Nephron progenitor cell (in vitro differentiated cells): ENCODE results near the gene RALY.

Experiments
- DNase-seq: peaks from one replicate; pipeline ENCODE4 v3.0.0; 2021
- H3K27ac Mint-ChIP-seq: 2 replicates; pipeline ENCODE4 v1.8.0; 2021; ENCODE audit warnings: mild to moderate bottlenecking, moderate library complexity, mixed read lengths
- H3K27me3 Mint-ChIP-seq: 2 replicates; pipeline ENCODE4 v1.8.0; 2021; ENCODE audit warnings: mild to moderate bottlenecking, low read depth, mixed read lengths; ENCODE audit not compliant: poor library complexity
- H3K36me3 Mint-ChIP-seq: 2 replicates; pipeline ENCODE4 v1.8.0; 2021; ENCODE audit warnings: low read depth, mixed read lengths
- H3K4me1 Mint-ChIP-seq: 2 replicates; pipeline ENCODE4 v1.8.0; 2021; ENCODE audit warnings: mixed read lengths
- H3K4me3 Mint-ChIP-seq: 2 replicates; pipeline ENCODE4 v1.8.0; 2021; ENCODE audit warnings: mild to moderate bottlenecking, moderate library complexity, mixed read lengths
- H3K9me3 Mint-ChIP-seq: 2 replicates; pipeline ENCODE4 v1.8.0; 2021; ENCODE audit warnings: mild to moderate bottlenecking, moderate library complexity, mixed read lengths
- TF ChIP-seq, protein P1 (sequence below): fragments of 200-600 bp; sonication (generic); IDR thresholded peaks from 2 replicates; pipeline ENCODE4 v1.5.0; 2021; ENCODE audit warnings: antibody characterized with exemption

The RALY gene

GRCh38 chr20:34115232-34115631, 121.5 kb downstream of the RALY start:
- Mint-ChIP-seq H3K36me3 (peaks cover 3% of the 10 kb centered on the region), H3K4me3 (no peak overlapping the region), H3K27me3 (peaks cover 23% of the 10 kb centered on the region), H3K27ac (no peak overlapping the region), H3K4me1 (peaks cover 16% of the 10 kb centered on the region), H3K9me3 (no peaks in the 10 kb centered on the region)
- TF ChIP-seq, protein P1, sequence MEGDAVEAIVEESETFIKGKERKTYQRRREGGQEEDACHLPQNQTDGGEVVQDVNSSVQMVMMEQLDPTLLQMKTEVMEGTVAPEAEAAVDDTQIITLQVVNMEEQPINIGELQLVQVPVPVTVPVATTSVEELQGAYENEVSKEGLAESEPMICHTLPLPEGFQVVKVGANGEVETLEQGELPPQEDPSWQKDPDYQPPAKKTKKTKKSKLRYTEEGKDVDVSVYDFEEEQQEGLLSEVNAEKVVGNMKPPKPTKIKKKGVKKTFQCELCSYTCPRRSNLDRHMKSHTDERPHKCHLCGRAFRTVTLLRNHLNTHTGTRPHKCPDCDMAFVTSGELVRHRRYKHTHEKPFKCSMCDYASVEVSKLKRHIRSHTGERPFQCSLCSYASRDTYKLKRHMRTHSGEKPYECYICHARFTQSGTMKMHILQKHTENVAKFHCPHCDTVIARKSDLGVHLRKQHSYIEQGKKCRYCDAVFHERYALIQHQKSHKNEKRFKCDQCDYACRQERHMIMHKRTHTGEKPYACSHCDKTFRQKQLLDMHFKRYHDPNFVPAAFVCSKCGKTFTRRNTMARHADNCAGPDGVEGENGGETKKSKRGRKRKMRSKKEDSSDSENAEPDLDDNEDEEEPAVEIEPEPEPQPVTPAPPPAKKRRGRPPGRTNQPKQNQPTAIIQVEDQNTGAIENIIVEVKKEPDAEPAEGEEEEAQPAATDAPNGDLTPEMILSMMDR: no peak
- DNase-seq: no peak

- H3K36me3 Mint-ChIP-seq: no peaks in the 10 kb centered on the region
- no peak overlapping the region for H3K4me3 Mint-ChIP-seq
- H3K9me3 Mint-ChIP-seq: no peaks in the 10 kb centered on the region
- H3K4me1 Mint-ChIP-seq: no peaks in the 10 kb centered on the region
- TF ChIP-seq, protein P1: no peak
- H3K27me3 Mint-ChIP-seq: peaks cover 15% of the 10 kb centered on the region
- no peak for DNase-seq
- no peak overlapping the region for H3K27ac Mint-ChIP-seq
Observed at GRCh38 chr20:34120213-34120612, 126.5 kb downstream of the RALY start.

DNA sequence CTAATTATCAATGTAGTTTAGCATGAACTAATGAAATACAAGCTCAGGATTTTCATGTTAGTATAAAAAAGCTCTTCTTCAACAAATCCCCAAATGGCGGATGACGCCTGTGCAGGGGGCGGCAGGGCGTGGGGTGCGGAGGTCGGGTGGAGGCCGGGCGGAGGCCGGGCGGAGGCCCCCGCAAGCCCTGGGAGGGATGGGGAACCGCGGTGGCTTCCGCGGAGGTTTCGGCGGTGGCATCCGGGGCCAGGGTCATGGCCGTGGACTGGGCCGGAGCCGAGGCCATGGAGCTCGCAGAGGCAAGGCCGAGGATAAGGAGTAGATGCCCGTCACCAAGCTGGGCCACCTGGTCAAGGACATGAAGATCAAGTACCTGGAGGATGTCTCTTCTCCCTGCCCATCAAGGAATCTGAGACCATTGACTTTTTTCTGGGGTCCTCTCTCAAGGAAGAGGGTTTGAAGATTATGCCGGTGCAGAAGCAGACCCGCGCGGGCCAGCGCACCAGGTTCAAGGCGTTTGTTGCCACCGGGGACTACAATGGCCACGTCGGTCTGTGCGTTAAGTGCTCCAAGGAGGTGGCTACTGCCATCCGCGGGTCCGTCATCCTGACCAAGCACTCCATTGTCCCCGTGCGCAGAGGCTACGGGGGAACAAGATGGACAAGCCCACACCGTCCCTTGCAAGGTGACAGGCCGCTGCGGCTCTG, 128.7 kb downstream of the RALY start:
- Mint-ChIP-seq H3K27me3 (peaks cover 24% of the 10 kb centered on the region), H3K27ac (no peak overlapping the region), H3K4me3 (no peak overlapping the region), H3K36me3 (no peaks in the 10 kb centered on the region), H3K9me3 (peaks cover 11% of the 10 kb centered on the region), H3K4me1 (no peaks in the 10 kb centered on the region)
- TF ChIP-seq, protein P1: no peak
- DNase-seq: no peak

DNA sequence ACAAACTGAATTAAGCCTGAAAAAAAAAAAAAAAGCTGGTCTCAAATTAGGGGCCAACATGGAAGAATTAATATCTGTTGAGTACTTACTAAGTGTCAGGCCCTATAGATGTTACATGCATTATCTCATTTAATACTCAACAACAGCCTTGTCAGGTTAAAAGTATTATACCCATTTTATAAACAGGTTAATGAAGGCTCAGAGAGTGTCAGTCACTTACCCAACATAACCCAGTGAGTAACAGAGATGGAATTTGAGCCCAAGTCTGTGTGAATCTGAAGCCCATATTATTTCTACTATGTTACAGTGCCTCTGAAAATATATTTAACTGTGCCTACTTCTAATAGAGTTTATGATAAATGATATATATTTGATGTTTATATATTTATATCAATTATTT, 129.6 kb downstream of the RALY start:
- Mint-ChIP-seq H3K36me3 (no peaks in the 10 kb centered on the region), H3K4me3 (no peak overlapping the region), H3K9me3 (peaks cover 11% of the 10 kb centered on the region), H3K27me3 (peaks cover 32% of the 10 kb centered on the region), H3K27ac (no peak overlapping the region), H3K4me1 (no peaks in the 10 kb centered on the region)
- TF ChIP-seq, protein P1: no peak
- DNase-seq: no peak

GRCh38 chr20:34124469-34125249, 130.9 kb downstream of the RALY start:
- no peaks in the 10 kb centered on the region for H3K36me3 Mint-ChIP-seq
- peaks cover 11% of the 10 kb centered on the region for H3K9me3 Mint-ChIP-seq
- no peak overlapping the region for H3K4me3 Mint-ChIP-seq
- H3K4me1 Mint-ChIP-seq: no peaks in the 10 kb centered on the region
- TF ChIP-seq, protein P1: no peak
- DNase-seq: no peak
- no peak overlapping the region for H3K27ac Mint-ChIP-seq
- H3K27me3 Mint-ChIP-seq: peaks cover 32% of the 10 kb centered on the region
